Spleen (tissue), 7 donors: ENCODE results near the gene TBXAS1.

Source experiments
- POLR2A ChIP-seq, 3 donors: fragments of 450-650 bp; IDR thresholded peaks; one replicate each; pipeline ENCODE4 v1.5.1; 2017; ENCODE audit warnings: antibody characterized with exemption in 3 of 3, mild to moderate bottlenecking in 1 of 3
- POLR2AphosphoS5 ChIP-seq, 3 donors: sonication (generic); formaldehyde crosslinking; IDR thresholded peaks; one replicate each; pipeline ENCODE4 v1.5.1; 2017; ENCODE audit warnings: antibody characterized with exemption in 3 of 3
- TF ChIP-seq, protein P1 (sequence below), 11 experiments: fragments of 200-600 bp in 7 of 11; fragments of 450-650 bp in 4 of 11; sonication (generic) in 4 of 11; IDR thresholded peaks in 8 of 11; conservative IDR thresholded peaks in 3 of 11; 1 replicate in 7 of 11; 2 replicates in 4 of 11; pipeline versions ENCODE4 v1.4.0 to v1.8.0; 2016 to 2021; ENCODE audit warnings: antibody characterized with exemption in 11 of 11, inconsistent platforms in 4 of 11, mild to moderate bottlenecking in 1 of 11
- donor health status: DM: no; HTN: no; CAD: no; lungs with moderate emphysema.
- donor health status: DM: no; HTN: no; CAD: no.
- donor health status: DM: no; HTN: no; CAD: no.

DNA sequence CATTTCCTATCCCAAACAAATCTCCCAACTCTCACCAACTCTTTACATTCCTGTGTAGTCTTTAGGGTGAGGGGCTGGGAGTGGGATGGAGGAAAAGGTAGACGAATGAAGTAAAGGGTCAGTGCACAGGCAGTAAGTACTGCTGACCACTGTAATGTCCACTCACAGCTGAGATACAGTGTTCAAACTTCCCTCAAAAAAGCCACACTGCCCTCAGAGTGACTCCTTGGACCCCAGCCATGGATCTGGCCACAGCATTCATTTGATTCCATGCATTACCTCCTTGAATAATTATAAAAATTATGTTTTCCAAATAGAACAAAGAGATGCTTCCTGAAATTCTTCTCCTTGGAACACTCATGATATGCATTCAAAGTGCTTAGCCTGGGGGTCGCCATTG is 31.5 kb upstream of the TBXAS1 start:
- TF ChIP-seq, protein P1, sequence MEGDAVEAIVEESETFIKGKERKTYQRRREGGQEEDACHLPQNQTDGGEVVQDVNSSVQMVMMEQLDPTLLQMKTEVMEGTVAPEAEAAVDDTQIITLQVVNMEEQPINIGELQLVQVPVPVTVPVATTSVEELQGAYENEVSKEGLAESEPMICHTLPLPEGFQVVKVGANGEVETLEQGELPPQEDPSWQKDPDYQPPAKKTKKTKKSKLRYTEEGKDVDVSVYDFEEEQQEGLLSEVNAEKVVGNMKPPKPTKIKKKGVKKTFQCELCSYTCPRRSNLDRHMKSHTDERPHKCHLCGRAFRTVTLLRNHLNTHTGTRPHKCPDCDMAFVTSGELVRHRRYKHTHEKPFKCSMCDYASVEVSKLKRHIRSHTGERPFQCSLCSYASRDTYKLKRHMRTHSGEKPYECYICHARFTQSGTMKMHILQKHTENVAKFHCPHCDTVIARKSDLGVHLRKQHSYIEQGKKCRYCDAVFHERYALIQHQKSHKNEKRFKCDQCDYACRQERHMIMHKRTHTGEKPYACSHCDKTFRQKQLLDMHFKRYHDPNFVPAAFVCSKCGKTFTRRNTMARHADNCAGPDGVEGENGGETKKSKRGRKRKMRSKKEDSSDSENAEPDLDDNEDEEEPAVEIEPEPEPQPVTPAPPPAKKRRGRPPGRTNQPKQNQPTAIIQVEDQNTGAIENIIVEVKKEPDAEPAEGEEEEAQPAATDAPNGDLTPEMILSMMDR (IDR thresholded peaks at IDR 0.05 in 8 of 11, conservative IDR thresholded peaks at IDR 0.05 in 3 of 11): no peak
- no peak for TF ChIP-seq POLR2A (IDR thresholded peaks at IDR 0.05)
- TF ChIP-seq POLR2AphosphoS5 (IDR thresholded peaks at IDR 0.05): no peak
